8988T (cell line): Measurements from ENCODE around the gene HDDC3.

Source experiments
- DNase-seq: peaks from one replicate; pipeline ENCODE4 v3.0.0; 2011

The HDDC3 gene

GRCh38 chr15:90931828-90932659, at the start of gene HDDC3:
Gene HDDC3 (minus strand): TSS chr15:90932549. CDS start chr15:90932540, 9 bp downstream.
- peak; percentile 86 for DNase-seq

GRCh38 chr15:90982135-90982534, 49.8 kb upstream of the HDDC3 start:
- DNase-seq = no peak

GRCh38 chr15:90981681-90982080, 49.3 kb upstream of the HDDC3 start:
- DNase-seq = no peak

GRCh38 chr15:90979582-90979981, 47.2 kb upstream of the HDDC3 start:
- DNase-seq = no peak

- DNase-seq = no peak
Observed at GRCh38 chr15:90974216-90974615, 41.9 kb upstream of the HDDC3 start.

- no peak for DNase-seq
Observed at GRCh38 chr15:90972133-90972532, 39.8 kb upstream of the HDDC3 start.

- no peak for DNase-seq
Observed at GRCh38 chr15:90970274-90970673, 37.9 kb upstream of the HDDC3 start.

GRCh38 chr15:90968434-90968833, 36.1 kb upstream of the HDDC3 start:
- no peak for DNase-seq

- no peak for DNase-seq
Observed at GRCh38 chr15:90967206-90967605, 34.9 kb upstream of the HDDC3 start.

- DNase-seq = no peak
Observed at GRCh38 chr15:90966262-90966661, 33.9 kb upstream of the HDDC3 start.

- no peak for DNase-seq
Observed at GRCh38 chr15:90962021-90962420, 29.7 kb upstream of the HDDC3 start.

- DNase-seq = no peak
Observed at GRCh38 chr15:90960298-90961091, 28.1 kb upstream of the HDDC3 start.

- DNase-seq = no peak
Observed at GRCh38 chr15:90959894-90960293, 27.5 kb upstream of the HDDC3 start.

- DNase-seq = no peak
Observed at GRCh38 chr15:90959028-90959595, 26.8 kb upstream of the HDDC3 start.

GRCh38 chr15:90957791-90958190, 25.4 kb upstream of the HDDC3 start:
- no peak for DNase-seq

- no peak for DNase-seq
Observed at GRCh38 chr15:90957031-90957790, 24.9 kb upstream of the HDDC3 start.

- DNase-seq = peak; percentile 82
Observed at GRCh38 chr15:90956274-90957030, 24.1 kb upstream of the HDDC3 start.

GRCh38 chr15:90955624-90956273, 23.4 kb upstream of the HDDC3 start:
- DNase-seq = no peak

- peak; percentile 97 for DNase-seq
Observed at GRCh38 chr15:90954712-90955623, 22.6 kb upstream of the HDDC3 start, which contains the start of gene RCCD1. Gene RCCD1 (plus strand): TSS chr15:90954884. CDS start chr15:90956735, 1,851 bp downstream.
